AG08396 (cell line): ENCODE measurements around the gene TTYH3.
"Not testable (repeated sequence)": the region's sequence is repeated elsewhere in the genome, so short reads cannot be mapped to it uniquely, and the experiment has no call there.

ENCODE experiments used
- DNase-seq: peaks from one replicate; pipeline ENCODE4 v3.0.0; 2012; ENCODE audit warnings: low spot score, mixed read lengths

TTYH3 gene

GRCh38 chr7:2688409-2689342 is 56.9 kb downstream of the TTYH3 start:
- no peak for DNase-seq

- DNase-seq, result no peak
These were observed 57.6 kb downstream of the TTYH3 start for GRCh38 chr7:2689343-2689847.

GRCh38 chr7:2689951-2690705 is 58.3 kb downstream of the TTYH3 start:
- no peak for DNase-seq

GRCh38 chr7:2691011-2691707 is 59.4 kb downstream of the TTYH3 start:
- DNase-seq, result no peak

GRCh38 chr7:2691932-2692439 is 60.2 kb downstream of the TTYH3 start:
- not testable (repeated sequence) for DNase-seq

- no peak for DNase-seq
These were observed 60.8 kb downstream of the TTYH3 start for GRCh38 chr7:2692543-2692942.

GRCh38 chr7:2693420-2694121 is 61.8 kb downstream of the TTYH3 start:
- DNase-seq, result not testable (repeated sequence)

- not testable (repeated sequence) for DNase-seq
These were observed 62.3 kb downstream of the TTYH3 start for GRCh38 chr7:2694122-2694436.

GRCh38 chr7:2698581-2699288 is 66.9 kb downstream of the TTYH3 start:
- no peak for DNase-seq

- no peak for DNase-seq
These were observed 67.5 kb downstream of the TTYH3 start for GRCh38 chr7:2699289-2699620.

- no peak for DNase-seq
These were observed 68.5 kb downstream of the TTYH3 start for GRCh38 chr7:2700141-2700850.

- no peak for DNase-seq
These were observed 69.6 kb downstream of the TTYH3 start for GRCh38 chr7:2701424-2701823.

GRCh38 chr7:2701832-2702593 is 70.2 kb downstream of the TTYH3 start:
- DNase-seq, result peak; percentile 93

GRCh38 chr7:2702594-2702957 is 70.8 kb downstream of the TTYH3 start:
- DNase-seq, result no peak

GRCh38 chr7:2705371-2706096 is 73.7 kb downstream of the TTYH3 start:
- DNase-seq, result no peak

GRCh38 chr7:2706685-2707126 is 74.9 kb downstream of the TTYH3 start:
- no peak for DNase-seq

- no peak for DNase-seq
These were observed 75.7 kb downstream of the TTYH3 start for GRCh38 chr7:2707481-2707880.

- DNase-seq, result no peak
These were observed 76.3 kb downstream of the TTYH3 start for GRCh38 chr7:2708041-2708440.
